Right renal cortex interstitium (tissue), 3 donors: ENCODE measurements around the gene TSPYL1. TPM values are rescaled to one million over a fixed set of nuclear protein-coding genes. Genes with fewer than 3 reads are reported as not detected.
A peak's percentile ranks its signal among the peaks of the same experiment; 100 is the strongest.
"Not testable (repeated sequence)": the region's sequence is repeated elsewhere in the genome, so short reads cannot be mapped to it uniquely, and the experiment has no call there.

ENCODE experiments used
- DNase-seq, 3 donors: peaks; one replicate each; pipeline ENCODE4 v3.0.0-alpha.2; 2013; ENCODE audit warnings: low read depth in 3 of 3, low spot score in 2 of 3
- polyA plus RNA-seq, 3 donors: library from polyadenylated mRNA; unstranded; fragments of 120-200 nt; gene quantifications; one replicate each; pipeline ENCODE4 v1.2.1, GENCODE V29; 2013; ENCODE audit not compliant: insufficient read length in 3 of 3

Gene TSPYL1
- polyA plus RNA-seq, 3 donors = 105 to 110 (median 109) TPM

DNA sequence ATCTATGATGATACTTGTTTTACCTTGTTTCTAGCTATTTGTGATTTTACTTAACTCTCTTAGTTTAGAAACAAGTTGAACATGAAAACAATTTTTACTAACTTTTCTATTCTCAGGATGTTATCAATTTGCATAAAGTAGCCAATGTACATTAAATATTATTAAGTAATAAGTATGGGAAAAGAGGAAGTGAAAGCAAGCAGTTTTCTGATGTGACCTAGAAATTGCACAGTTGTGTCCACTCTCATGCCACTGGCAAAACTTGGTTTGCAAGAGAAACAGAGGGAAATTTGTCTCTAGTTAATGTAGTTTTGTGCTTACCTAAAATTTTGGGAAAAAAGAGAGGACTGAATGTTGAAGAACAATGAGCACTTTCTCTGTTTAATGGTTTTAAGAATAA lies 19.2 kb upstream of the TSPYL1 start:
- DNase-seq = no peak

DNA sequence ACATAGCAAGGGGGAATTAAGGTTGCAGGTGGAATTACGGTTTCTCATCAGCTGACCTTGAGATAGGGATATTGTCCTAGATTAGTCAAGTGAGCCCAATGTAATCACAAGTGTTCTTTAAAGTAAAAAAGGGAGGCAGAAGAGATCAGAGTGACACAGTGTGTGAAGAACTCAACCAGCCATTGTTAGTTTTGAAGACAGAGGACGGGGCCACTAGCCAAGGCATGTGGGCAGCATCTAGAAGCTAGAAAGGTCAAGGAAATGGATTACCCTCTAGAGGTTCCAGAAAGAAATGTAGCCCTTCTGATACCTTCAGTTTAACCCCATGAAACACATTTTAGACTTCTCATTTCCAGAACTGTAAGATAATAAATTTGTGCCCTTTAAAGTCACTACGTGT lies 18.5 kb upstream of the TSPYL1 start:
- no peak for DNase-seq

DNA sequence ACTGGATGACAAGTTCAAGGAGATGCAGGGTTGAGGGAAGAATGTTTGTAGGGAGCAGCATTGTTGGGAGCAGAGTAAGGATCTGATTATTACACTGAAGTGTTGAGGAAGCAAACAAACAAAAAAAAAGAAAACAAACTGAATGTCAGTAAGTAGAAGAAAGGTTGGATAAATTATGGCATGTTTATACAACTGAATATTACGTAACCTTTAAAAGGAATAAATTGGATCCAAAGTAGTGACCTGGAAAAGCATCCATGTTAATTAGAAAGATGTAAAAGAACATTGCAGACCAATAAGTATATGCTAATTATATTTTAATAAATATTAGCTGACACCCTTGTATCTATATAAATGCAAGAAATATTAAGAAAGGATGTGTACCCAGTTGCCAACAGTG lies 12.8 kb upstream of the TSPYL1 start:
- DNase-seq = no peak

DNA sequence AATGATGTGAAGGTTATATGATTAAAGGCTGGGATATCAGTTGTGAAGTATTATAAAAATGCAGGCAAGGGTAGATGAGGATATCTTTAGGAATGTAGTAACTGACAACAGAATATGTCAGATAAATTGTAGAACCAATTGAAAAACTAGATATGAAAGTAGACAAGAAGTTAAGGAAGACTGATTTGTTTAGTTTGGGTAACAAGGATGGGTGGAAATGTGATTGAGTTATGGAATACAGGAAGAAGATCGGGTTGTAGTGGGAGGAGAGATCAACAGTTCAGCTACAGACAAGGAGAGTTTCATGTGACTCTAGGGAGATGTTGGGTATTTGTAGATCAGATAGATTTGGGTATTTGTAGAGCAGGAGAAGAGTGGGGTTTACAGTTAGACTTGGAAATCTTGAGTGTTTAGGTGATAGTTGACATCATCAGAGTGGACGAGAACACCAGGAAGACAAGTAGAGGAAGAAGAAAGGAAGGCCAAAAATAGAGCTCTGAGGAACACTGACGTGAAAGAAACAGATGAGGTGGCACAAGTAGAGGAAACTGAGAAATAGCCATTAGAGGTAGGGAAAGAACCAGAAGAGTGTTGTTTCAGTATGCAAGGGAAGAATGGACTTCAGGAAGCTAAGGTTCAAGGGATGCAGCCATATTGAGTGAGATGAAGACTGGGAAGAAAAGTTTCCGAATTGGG lies 12.1 kb upstream of the TSPYL1 start:
- DNase-seq = no peak

DNA sequence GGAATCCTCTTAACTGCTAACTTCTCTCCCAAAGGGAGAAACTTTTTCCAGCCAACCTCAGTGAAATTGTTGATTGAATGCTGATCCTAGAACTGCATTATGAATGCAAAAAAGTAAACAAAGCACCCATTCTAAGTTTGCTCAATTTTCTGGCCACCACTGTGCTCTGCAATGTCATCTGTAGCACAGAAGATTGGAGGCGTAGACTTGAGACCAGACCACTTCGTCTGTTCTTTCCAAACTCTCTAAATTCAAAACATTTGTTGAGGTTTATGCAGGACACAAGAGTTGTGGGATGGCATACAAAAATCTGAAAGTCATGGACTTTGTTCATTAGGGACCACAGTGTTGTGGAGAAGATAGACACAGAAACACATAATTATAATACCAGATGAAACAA lies 11.1 kb upstream of the TSPYL1 start:
- DNase-seq = no peak

DNA sequence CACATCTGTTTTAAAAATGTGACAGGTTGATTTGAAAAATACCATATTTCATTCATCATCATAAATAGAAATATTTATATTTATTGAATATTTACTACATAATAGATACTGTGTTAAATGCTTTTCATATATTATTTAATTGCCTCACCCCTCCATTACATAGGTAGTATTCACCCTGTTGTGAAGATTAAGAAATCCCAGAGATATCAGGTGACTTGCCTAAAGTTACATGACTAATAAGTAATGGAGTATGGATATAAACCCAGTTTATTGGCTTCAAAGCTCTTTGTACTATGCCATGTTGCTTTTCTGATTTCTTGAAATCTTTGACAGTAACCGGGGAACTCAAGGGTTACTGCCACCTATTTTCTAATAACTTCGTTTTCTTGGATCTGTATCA lies 10.1 kb upstream of the TSPYL1 start:
- no peak for DNase-seq

DNA sequence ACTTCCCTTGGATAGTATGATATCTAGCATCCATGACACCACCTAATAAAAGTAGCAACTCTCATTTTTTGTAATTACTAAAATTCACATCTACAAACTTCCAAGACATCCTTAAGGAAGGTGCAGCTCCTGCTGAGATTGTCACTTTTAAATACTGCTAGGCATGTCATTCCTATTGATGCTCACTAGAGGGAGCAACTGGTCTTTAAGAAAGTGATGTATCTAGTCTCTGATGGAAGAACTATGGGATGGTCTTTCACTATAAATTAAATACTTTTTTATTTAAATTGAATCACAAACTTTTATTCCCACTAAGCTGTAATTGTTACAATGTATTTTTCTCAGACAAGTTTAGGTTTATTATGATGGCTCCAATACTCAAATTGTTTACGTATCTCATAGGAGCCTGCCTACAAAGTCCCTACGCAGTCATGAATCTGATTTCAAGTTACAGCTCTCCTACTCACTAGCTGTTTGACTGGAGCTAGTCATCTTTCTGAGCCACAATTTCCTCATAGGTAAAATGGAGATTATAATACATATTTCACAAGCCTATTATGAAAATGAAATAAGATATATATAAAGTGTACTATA lies 8.1 kb upstream of the TSPYL1 start:
- peak in 1 of 3 donors; percentile 33 for DNase-seq

DNA sequence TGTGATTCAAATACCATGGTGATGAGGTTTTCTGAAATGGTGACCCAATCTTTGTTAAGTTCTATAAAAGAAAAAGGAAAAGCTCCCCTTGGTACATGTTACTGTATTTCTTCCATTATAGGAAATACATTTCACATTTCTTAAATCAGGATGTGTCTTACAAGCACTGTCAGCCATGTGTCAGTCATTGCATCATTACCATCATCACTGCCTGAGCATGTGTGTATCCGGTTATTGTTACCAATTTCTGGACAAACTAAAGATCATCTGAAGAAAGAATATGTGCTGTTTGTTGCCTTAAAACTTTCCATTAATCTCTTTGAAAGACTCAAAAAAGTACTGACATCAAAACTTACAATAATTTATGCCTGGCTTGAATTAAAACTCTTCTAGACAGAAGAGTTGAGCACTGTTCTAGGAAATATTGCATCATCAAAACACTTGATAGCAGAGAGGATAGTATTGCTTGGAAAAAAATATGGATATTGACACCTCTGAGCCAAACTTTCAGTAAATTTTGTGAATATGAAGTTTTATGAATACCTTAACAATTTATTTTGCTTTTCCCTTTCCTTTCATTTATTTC lies 7.1 kb upstream of the TSPYL1 start:
- DNase-seq = no peak

DNA sequence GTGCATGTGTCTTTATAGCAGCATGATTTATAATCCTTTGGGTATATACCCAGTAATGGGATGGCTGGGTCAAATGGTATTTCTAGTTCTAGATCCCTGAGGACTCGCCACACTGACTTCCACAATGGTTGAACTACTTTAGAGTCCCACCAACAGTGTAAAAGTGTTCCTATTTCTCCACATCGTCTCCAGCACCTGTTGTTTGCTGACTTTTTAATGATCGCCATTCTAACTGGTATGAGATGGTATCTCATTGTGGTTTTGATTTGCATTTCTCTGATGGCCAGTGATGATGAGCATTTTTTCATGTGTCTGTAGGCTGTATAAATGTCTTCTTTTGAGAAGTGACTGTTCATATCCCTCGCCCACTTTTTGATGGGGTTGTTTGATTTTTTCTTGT lies 5.3 kb upstream of the TSPYL1 start:
- DNase-seq = not testable (repeated sequence)

DNA sequence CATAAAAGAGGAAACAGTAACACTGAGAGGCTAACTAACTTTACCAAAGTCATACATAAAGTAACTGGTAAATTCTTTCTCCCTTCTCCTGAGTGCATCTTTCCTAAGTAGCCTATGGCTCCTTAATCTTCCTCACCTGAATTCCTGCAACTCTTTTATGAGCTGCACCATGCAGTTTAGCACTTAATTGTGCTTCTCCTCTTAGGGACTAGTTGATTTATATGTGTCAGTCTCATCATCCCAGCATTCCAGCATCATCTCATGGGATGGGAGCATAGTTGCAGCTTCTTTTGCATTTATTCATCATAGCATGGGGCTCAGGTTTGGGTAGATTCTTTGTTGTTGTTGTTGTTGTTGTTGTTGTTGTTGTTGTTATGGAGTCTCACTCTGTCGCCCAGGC lies 3.5 kb upstream of the TSPYL1 start:
- DNase-seq = no peak

DNA sequence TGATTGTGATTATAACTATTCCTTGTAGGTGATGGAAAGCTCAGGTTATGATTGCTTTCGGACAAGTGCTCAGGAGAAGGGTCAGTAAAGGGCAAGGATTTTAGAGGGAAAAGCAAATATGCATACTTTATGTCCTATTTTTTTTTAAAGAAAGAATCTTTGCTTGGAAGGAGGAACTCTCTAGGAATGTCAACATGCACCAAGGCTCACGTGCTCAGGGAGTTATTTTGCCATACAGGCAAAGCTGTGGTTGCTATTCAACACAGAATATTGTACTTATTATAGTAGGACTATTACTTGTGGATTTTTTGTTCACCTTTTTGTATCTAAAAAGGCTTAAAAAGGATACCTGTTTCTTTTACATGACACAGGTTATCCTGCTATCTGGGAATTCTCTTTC lies 3.0 kb upstream of the TSPYL1 start:
- no peak for DNase-seq

DNA sequence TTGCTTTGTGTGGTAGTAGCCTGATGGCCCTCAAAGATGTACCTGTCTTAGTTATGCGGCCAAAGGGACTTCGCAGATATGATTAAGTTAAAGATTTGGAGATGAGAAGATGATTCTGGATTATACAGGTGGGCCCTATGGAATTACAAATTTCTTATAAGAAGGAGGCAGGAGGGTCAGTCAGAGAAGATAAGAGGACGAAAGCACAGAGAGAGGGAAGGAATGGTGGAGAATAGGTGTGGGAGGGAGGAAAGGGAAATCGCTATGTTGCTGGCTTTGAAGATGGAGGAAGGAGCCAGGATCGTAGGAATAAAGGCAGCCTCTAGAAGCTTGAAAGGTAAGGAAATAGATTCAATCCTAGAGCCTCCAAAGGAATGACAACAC lies 1.2 kb upstream of the TSPYL1 start:
- no peak for DNase-seq

DNA sequence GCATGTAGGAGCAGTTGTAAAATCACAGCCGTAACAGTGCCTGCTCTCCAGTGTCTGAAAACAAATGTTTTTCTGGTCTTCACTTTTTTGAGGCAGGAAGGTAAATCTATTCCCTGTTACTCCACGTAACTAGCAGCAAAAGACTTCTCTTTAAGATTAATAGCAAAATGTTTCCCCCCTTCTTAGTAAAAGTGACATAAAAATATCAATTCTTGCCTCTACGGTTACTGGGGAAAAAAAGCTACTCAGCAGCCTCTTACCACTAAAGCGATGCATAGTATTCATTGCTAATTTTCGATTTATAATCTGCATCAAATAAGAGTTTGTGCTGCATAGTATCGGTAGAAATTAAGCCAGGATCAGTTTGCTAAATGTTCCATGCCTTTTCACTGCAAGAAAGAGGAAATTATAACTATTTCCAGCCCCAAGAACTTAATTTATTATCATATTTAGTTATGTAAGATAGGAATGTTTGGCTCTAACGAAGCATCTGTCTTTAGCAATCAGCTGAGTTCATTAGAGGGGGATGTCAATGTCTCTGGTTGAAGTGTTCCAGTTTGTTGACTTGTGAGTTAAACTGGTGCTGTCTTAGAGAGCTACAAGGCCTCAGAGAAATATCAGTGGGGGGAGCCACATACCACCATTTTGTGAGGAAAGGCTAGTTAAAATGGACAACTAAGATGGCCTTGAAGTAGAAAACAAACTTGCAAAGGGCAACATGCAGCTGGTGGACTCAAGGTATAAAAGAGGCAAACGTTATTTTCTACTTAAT lies 617 bp upstream of the TSPYL1 start:
- DNase-seq = peak; percentile 44 to 59 (median 50)

DNA sequence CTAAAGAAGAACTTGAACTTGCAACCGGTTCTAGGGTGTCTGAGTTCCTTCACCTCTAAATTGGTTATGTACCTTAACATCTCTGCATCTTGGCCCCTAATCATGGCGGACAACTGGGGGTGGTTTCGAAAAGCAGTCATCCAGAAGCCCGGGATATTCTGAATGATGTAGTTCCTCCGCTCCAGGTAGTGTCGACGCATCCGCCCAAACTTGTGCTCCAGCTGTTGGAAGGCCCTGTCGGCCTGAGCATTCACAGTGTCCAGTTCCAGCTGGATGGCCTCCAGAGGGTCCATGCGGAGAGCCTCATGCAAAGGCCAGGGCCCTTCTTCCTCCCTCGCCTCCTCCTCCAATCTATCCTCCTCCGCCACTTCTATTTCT lies 887 bp downstream of the TSPYL1 start:
- DNase-seq = peak in 1 of 3 donors; percentile 39

DNA sequence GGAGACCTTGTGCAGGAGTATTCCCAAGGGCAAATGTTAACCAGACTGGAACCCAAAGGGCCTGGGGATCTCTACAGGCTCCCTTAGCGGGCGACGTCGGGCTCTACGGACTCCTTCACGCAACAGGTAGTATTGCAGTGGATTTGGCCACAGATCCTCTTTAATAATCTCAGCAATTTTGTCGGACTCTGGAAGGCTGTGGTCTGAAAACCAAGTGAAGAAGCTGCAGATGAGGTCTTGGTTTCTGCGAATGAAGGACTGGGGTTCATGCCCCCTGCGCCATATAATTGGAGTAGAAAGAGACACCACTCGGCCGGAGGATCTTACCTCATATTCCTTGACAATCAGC lies 1.3 kb downstream of the TSPYL1 start:
- no peak for DNase-seq

DNA sequence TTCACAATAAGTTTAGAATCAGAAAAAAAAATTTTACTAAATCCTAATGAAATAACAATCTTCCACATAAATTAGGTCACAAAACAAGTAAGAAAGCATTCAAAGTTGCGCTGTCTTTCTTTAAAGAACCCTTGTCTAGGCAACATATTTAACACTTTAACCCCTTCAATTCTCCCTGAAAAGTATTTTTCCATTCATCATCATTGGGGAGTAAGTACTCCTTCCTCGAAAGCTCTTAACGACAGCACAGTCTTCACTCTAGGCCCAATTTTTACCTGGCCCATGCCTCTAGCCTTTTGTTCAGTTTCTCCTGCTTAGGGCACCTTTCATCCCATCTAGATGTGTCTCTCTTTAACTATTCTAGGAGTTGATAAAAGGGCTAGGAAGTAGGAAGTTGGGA lies 2.6 kb downstream of the TSPYL1 start:
- no peak for DNase-seq

DNA sequence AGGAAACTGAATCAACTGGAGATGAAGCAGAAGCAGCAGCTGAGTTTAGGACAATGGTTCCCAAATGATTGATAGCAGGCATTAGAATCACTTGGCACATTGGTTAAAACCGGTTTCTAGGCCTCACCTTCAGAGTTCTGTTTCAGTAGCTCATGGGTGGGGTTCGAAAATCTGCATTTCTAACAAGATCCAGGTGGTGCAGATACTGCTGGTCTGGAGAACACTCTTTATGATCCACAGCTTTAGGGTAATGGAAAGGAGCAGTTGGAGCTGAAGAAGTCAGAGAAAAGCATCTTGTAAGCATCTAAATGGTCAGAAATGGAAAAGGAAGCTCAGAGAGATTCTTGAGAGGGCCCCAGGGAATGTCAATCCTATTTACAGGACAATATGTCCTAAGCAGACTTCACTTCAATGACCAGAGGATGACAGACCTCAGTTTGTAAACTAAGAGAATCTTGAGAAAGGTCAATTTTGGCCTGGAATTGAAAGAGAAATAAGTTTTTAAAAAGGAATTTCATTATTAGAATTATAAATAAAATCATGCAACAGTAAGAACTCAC lies 8.5 kb downstream of the TSPYL1 start:
- DNase-seq = no peak

DNA sequence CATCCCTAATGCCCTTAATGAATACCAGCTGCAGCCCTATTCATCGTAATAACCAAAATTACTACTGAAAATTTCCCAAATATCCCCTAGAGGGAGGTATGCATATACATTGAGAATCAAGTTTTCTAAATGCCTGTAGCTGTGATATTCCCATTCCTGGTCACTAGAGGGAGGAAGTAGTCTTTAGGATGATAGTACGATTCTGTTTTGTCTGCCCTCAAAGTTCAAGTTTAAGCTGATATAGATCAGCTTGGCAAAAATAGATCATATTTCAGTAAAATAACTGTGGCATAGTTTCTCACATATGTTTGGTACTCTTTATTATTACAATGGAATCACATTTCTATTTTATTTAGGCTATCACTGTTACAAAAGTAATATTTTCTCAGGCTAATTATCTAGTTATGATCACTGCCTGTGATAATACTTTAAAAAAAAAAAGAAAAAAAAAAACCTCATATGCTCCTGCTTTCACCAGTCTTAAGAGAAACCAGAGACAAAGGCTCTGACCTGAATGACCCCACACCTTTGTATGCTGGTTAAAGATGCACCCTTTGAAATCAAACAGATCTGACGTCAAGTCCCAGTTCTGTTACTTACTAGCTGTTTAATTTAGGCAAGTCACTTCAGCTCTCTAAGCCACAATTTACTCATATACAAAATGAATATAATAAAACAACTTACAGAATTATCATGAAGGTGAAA lies 11.0 kb downstream of the TSPYL1 start:
- DNase-seq = peak in 2 of 3 donors; percentile 45 to 52

DNA sequence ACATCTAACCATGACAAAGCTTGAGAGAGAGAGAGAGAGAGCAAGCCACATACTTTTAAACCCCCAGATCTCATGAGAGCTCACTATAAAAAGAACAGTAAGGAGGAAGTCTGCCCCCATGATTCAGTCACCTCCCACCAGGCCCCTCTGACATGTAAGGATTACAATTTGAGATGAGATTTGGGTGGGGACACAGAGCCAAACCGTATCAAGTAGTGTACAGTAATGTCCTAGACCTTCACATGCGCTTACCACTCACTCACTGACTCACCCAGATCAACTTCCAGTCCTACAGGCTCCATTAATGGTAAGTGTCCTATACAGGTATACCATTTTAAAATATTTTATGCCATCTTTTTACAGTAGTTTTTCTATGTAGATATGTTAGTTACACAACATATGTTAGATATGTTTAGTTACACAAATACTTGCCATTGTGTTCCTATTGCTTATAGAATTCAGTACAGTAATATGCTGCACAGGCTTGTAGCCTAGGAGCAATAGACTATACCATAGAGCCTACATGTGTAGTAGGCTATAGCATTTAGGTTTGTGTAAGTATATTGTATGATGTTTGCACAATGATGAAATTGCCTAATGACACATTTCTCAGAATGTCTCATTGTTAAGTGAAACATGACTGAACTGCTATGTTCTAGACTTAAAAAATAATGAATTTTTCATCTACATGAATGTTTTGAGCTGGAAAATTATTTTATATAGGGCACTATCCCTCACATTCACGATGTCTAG lies 11.7 kb downstream of the TSPYL1 start:
- no peak for DNase-seq

DNA sequence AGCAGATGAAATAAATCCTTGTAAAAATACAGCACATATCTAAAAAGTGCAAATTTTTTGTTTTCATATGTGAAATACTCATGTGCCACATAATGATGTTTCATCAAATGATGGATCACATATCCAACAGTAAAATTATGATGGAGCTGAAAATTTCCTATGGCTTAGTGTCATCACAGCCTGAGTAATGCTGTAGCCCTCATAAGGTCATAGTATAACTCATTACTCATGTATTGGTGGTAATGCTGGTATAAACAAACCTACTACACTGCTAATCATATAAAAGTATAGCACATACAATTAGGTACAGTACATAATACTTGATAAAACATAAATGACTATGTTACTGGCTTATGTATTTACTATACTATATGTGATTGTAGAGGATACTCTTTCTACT lies 12.9 kb downstream of the TSPYL1 start:
- no peak for DNase-seq
